Measurements from ENCODE around the gene GSN.

DNA sequence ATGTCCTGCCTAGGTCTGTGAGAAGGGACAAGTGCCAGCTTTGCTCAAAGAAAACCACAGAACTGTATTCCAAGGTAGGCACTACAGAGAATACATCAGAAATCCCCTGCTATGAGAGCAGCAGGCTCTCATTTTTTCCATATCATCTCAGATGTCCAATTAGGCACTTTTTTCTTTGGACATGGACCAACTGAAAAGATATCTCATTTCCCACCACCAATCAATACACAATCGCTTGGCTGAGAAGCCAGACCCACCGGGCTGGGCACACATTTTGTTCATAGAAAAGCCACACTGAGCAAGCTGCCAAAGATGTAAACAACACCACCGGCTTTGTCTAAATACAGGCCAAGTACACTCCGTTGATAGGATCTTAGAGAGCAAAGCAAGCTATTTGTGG, 76.2 kb downstream of the GSN start:
- TF ChIP-seq, protein P1, sequence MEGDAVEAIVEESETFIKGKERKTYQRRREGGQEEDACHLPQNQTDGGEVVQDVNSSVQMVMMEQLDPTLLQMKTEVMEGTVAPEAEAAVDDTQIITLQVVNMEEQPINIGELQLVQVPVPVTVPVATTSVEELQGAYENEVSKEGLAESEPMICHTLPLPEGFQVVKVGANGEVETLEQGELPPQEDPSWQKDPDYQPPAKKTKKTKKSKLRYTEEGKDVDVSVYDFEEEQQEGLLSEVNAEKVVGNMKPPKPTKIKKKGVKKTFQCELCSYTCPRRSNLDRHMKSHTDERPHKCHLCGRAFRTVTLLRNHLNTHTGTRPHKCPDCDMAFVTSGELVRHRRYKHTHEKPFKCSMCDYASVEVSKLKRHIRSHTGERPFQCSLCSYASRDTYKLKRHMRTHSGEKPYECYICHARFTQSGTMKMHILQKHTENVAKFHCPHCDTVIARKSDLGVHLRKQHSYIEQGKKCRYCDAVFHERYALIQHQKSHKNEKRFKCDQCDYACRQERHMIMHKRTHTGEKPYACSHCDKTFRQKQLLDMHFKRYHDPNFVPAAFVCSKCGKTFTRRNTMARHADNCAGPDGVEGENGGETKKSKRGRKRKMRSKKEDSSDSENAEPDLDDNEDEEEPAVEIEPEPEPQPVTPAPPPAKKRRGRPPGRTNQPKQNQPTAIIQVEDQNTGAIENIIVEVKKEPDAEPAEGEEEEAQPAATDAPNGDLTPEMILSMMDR (IDR thresholded peaks at IDR 0.05), result no peak
- TF ChIP-seq POLR2A (IDR thresholded peaks at IDR 0.05), result no peak

All from Peyer's patch (tissue), 4 donors.